ENCODE results near the gene MX2.

The MX2 gene

DNA sequence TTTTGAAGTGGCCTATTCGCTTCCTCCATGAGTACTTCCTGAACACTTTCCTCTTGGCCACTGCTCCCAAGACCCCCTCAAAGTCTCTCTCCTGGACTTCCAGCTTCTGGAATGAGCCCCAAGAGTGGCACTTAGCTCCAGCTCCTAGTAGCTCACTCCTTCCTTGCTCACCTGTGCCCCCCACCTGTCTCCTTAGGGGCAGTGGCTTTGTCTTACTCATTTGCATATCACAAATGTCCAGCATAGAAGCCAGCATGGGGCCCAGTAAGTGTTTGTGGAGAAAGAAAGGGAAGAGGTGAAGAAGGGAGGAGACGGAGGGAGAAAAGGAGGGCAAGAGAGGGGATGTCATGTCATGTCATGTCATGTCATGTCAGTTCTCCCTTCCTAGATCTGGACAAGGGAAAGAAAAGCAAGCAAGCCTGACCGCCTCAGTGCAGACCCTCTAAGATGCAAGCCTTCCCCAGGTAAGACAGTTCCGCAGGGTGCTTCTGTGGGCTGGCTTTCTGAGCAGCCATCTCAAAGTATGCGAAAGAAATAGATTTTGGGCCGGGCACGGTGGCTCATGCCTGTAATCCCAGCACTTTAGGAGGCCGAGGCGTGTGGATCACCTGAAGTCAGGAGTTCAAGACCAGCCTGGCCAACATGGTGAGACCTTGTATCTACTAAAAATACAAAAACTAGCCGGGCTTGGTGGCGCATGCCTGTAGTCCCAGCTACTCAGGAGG is 57.3 kb downstream of the MX2 start:
- peak in 1 of 2 experiments; percentile 7 for DNase-seq

DNA sequence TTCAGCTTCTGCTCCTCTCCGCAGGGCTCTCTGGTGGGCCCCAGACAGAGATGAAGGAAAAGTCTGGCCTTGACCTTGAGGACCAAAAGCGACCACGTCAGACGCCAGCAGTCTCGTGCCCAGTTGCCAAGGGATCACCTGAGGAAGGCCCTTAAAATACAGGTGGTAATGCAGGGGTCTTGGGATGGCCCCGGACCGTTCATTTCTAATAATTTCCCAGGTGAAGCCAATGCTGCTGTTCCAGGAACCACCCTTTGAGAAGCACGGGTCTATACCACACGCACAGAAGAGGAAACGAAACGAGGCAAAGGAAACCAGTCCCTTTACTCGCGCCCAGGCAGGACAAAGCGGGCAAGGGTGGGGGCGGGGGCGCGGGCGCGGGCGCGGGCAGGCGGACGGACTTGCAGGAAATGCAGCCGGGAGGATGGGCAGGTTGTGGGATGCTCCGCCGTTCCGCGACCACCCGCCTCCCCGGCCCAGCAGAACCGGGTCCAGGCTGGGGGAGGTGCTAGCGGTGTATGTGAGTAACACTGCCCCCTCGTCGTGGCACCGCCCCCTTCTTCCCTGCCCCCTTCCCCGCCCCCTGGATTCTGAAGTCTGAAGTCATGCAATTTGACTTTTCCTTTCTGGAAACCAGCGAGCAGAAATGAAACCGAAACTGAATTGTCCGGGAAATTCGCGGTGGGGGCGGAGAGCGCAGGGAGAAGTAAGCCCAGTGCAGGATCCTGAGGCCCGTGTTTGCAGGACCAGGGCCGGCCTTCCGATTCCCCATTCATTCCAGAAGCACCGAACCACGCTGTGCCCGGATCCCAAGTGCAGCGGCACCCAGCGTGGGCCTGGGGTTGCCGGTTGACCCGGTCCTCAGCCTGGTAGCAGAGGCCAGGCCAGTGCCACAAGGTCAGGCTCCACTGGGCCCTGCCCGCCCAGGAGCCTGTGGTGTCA is 58.4 kb downstream of the MX2 start:
- peak; percentile 48 to 55 for DNase-seq

DNA sequence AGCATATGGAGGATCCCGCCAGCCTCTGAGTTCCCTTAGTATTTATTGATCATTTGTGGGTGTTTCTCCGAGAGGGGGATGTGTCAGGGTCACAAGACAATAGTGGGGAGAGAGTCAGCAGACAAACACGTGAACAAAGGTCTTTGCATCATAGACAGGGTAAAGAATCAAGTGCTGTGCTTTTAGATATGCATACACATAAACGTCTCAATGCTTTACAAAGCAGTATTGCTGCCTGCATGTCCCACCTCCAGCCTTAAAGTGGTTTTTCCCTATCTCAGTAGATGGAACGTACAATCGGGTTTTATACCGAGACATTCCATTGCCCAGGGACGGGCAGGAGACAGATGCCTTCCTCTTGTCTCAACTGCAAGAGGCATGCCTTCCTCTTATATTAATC is 59.2 kb downstream of the MX2 start:
- peak in 1 of 2 experiments; percentile 9 for DNase-seq

DNA sequence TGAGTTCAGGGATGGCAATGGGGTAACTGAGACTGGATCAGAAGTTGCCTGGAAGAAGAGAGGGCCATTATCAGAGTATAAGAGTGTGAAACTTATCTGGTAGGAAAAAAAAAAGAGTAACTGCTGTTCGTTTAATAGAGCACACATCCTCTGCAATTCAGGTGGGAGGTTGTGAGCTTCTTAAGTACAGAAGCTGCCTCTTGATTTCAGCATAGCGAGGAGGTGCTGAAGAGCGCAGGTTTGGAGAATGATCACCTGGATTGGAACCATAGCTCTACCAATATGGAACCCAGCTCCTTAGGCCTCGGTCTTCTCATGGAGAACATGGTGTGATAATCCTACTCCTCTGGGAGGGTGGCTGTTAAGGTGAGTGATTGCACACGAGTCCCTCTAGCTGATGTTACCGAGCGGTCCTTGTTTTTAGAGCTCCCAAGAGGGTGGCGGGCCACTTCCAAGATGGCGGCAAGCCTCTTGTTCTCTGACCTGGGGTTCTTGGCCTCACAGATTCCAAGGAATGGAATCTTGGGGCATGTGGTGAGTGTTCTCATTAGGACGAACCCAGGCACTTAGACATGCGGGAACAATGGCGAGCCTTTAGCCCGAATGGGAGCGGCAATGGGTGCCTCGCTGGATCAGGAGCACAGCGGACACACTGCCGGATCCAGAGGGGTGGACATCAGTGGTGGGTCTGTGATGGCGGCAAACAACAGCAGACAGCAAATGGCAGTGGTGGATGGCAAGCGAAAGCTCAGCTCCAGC is 60.9 kb downstream of the MX2 start:
- DNase-seq = peak in 1 of 2 experiments; percentile 7

DNA sequence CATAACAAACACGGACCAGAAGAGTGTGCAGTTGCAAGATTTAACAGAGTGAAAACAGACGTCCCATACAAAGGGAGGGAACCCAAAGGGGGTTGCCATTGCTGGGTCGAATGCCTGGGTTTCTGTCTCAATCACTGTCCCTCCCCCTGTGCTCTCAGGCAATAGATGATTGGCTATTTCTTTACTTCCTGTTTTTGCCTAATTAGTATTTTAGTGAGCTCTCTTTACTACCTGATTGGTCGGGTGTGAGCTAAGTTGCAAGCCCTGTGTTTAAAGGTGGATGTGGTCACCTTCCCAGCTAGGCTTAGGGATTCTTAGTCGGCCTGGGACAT is 61.4 kb downstream of the MX2 start:
- peak in 1 of 2 experiments; percentile 16 for DNase-seq

- DNase-seq = no peak
Measured at GRCh38 chr21:41425588-41425953, 63.7 kb downstream of the MX2 start.

- peak; percentile 87 to 88 for DNase-seq
Measured at GRCh38 chr21:41425954-41426675, 64.3 kb downstream of the MX2 start, which contains the start of gene MX1. Gene MX1, plus strand, starts transcription at chr21:41426239. Its CDS starts 5,832 bp downstream, at chr21:41432071.

- DNase-seq = peak in 1 of 2 experiments; percentile 24
Measured at GRCh38 chr21:41426676-41427404, 65.0 kb downstream of the MX2 start.

GRCh38 chr21:41427556-41427955 is 65.7 kb downstream of the MX2 start:
- DNase-seq = peak in 1 of 2 experiments; percentile 6

DNA sequence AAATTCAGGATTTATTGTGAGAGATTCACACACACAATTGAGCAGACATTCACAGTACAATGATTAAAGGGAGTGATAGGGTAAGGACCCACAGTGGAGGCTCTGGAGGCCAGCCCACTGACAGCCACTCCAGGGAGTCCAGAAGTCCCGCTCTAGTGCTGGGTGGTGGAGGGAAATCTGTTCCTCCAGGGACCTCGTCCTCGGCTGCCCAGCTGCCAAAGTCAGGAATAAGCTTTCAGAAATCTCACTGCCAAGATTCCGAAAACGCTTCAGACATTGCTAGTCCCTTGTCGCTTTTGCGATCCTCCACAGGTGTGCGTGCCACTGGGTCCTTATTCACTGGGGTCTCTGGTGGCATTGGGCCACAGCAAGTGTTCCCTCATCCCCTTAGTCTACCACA is 66.5 kb downstream of the MX2 start:
- DNase-seq = no peak

- DNase-seq = peak in 1 of 2 experiments; percentile 8
Measured at GRCh38 chr21:41428847-41429246, 67.0 kb downstream of the MX2 start.

GRCh38 chr21:41429305-41429704 is 67.5 kb downstream of the MX2 start:
- DNase-seq = no peak

DNA sequence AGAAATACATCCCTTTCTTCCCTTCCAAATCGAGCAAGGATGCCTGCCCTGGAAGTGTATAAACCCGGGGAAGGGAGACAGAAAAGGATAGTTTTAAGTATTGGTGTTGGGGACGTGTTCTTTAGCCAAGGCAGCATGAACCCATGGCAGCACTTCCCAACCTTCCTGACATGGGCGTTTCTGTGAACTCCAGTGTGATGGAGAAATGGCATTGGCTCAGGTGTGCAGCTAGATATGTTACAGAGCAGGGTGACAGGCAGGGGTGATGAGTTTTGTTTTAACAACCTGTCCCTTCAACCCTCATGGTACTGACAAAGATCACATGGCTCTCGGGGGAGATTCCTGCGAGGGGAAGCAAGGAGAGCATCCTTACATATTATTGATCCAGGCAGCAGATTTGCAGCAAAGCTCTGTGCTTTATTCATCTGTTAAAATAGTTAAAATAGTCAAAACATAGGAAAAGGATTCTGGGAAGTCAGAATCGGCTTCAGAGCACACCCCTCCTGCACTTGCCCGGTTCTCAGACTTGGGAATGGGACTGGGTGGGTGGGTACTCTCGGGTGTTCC is 68.2 kb downstream of the MX2 start:
- peak in 1 of 2 experiments; percentile 3 for DNase-seq

GRCh38 chr21:41431788-41432548 is 70.1 kb downstream of the MX2 start:
- DNase-seq = no peak

- DNase-seq = no peak
Measured at GRCh38 chr21:41432562-41433460, 71.0 kb downstream of the MX2 start.

DNA sequence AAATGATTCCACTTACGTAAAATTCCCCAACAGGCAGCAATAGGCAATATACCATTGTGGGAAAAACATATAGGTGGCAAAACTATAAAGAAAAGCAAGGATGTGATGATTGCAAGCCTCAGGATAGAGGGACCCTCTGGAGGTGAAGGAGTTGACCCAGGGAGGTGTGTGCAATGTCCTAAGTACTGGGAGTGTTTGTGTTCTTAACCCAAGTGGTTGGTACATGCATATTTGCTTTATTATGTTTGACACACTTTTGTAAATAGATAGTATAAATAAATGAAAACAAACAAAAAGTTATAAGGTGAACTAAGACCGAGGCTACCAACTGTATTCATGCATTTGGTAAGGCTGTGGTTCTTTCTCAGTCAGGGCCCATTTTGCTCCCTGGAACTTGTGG is 71.7 kb downstream of the MX2 start:
- DNase-seq = no peak

DNA sequence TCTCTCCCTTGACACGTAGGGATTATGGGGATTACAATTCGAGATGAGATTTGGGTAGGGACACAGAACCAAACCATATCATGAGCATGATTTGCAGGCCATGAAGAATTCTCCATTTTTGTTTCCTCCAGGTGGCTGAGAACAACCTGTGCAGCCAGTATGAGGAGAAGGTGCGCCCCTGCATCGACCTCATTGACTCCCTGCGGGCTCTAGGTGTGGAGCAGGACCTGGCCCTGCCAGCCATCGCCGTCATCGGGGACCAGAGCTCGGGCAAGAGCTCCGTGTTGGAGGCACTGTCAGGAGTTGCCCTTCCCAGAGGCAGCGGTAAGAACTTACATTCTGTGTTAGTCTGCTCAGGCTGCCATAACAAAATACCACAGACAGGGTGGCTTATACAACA is 73.9 kb downstream of the MX2 start:
- DNase-seq = peak in 1 of 2 experiments; percentile 1

- DNase-seq = peak in 1 of 2 experiments; percentile 9
Measured at GRCh38 chr21:41437729-41438128, 75.9 kb downstream of the MX2 start.

DNA sequence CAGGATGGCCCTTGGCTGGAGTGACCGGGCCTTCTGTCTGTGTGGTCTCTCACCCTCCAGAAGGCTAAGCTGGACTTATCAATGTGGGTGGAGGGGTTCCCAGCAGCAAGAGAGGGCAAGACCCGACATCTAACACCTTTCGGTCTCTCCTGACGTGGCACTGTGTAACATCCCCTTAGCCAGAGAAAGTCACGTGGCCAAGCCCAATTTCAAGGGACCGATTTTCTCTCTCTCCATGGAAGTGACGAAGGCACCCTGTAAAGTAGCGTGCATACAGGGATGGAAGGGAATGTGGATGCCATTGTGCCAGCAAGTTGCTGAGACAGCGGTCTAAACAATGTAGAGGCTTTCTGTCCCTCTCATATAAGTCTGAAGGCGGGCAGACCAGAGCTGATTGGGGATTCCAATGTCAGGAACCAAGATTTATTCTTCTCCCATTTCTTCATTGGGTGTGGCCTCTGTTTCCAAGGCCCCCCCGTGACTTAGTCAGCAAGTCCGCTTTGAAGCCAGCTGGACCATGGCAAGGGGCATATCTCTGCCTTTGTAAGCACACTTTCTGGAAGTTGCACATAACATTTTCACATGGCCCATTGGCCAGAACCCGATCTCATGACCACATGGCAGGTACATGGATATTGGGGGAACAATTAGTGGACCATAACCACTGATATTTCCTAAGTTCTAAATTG is 76.7 kb downstream of the MX2 start:
- peak in 1 of 2 experiments; percentile 5 for DNase-seq
